Mucosa of rectum (tissue), 2 donors: ENCODE results near the gene OPTN.

Experiments used
- H3K27ac ChIP-seq, 2 donors: one replicate each; pipeline ENCODE4 v1.7.0; 2013; ENCODE audit warnings: inconsistent platforms in 2 of 2, low read depth in 2 of 2, low read length in 2 of 2
- H3K27me3 ChIP-seq, 2 donors: one replicate each; pipeline ENCODE4 v1.7.0; 2013; ENCODE audit warnings: low read length in 2 of 2; ENCODE audit not compliant: control insufficient read depth in 2 of 2, insufficient read depth in 2 of 2
- H3K36me3 ChIP-seq, 2 donors: one replicate each; pipeline ENCODE4 v1.7.0; 2013; ENCODE audit warnings: low read length in 2 of 2; ENCODE audit not compliant: control insufficient read depth in 2 of 2, insufficient read depth in 2 of 2
- H3K4me1 ChIP-seq, 2 donors: one replicate each; pipeline ENCODE4 v1.7.0; 2013; ENCODE audit warnings: low read length in 2 of 2, mild to moderate bottlenecking in 1 of 2; ENCODE audit not compliant: control insufficient read depth in 2 of 2, insufficient read depth in 2 of 2
- H3K4me3 ChIP-seq, 2 donors: one replicate each; pipeline ENCODE4 v1.7.0; 2013; ENCODE audit warnings: low read length in 2 of 2
- H3K9ac ChIP-seq, 2 donors: one replicate each; pipeline ENCODE4 v1.7.0; 2013; ENCODE audit warnings: low read length in 2 of 2, low read depth in 1 of 2, mild to moderate bottlenecking in 1 of 2
- H3K9me3 ChIP-seq, 2 donors: one replicate each; pipeline ENCODE4 v1.7.0; 2013; ENCODE audit warnings: low read length in 2 of 2; ENCODE audit not compliant: control insufficient read depth in 2 of 2
- donor health status: healthy.
- donor health status: Normal muscosa, but diverticular disease.

OPTN gene

GRCh38 chr10:13102002-13102794, 2.2 kb downstream of the OPTN start:
- peaks cover 5 to 24% of the 10 kb centered on the region in 2 donors for H3K4me1 ChIP-seq
- H3K4me3 ChIP-seq = peak overlapping the region; percentile 40 to 42
- peak overlapping the region; percentile 48 to 60 for H3K9ac ChIP-seq

GRCh38 chr10:13103554-13103953, 3.6 kb downstream of the OPTN start:
- Histone ChIP-seq H3K27me3 (no peaks in the 10 kb centered on the region), H3K4me1 (peaks cover 5 to 33% of the 10 kb centered on the region in 2 donors), H3K27ac (no peak overlapping the region)

More at GRCh38 chr10:13102002-13102794, 2.2 kb downstream of the OPTN start:
- Histone ChIP-seq H3K27me3 (no peaks in the 10 kb centered on the region), H3K36me3 (no peaks in the 10 kb centered on the region), H3K27ac (peak overlapping the region; percentile 29 to 47), H3K9me3 (no peaks in the 10 kb centered on the region)

GRCh38 chr10:13104697-13105096, 4.7 kb downstream of the OPTN start:
- H3K9me3 ChIP-seq = no peaks in the 10 kb centered on the region
- no peak overlapping the region for H3K4me3 ChIP-seq
- H3K27me3 ChIP-seq = no peaks in the 10 kb centered on the region
- peaks cover under 1 to 7% of the 10 kb centered on the region in 2 donors for H3K36me3 ChIP-seq
- H3K9ac ChIP-seq = no peak overlapping the region
- no peak overlapping the region for H3K27ac ChIP-seq
- H3K4me1 ChIP-seq = peaks cover 5 to 35% of the 10 kb centered on the region in 2 donors

More at GRCh38 chr10:13103554-13103953, 3.6 kb downstream of the OPTN start:
- Histone ChIP-seq H3K4me3 (no peak overlapping the region), H3K9ac (no peak overlapping the region), H3K36me3 (no peaks in the 10 kb centered on the region), H3K9me3 (no peaks in the 10 kb centered on the region)

GRCh38 chr10:13105184-13105583, 5.2 kb downstream of the OPTN start:
- no peak overlapping the region for H3K9ac ChIP-seq
- no peak overlapping the region for H3K27ac ChIP-seq
- no peaks in the 10 kb centered on the region for H3K9me3 ChIP-seq
- no peak overlapping the region for H3K4me3 ChIP-seq
- H3K36me3 ChIP-seq = peaks cover 5 to 11% of the 10 kb centered on the region in 2 donors
- no peaks in the 10 kb centered on the region for H3K27me3 ChIP-seq
- peaks cover 5 to 35% of the 10 kb centered on the region in 2 donors for H3K4me1 ChIP-seq

- Histone ChIP-seq H3K4me1 (peaks cover 3 to 32% of the 10 kb centered on the region in 2 donors), H3K36me3 (peaks cover 12 to 19% of the 10 kb centered on the region in 2 donors), H3K4me3 (no peak overlapping the region), H3K27me3 (no peaks in the 10 kb centered on the region), H3K27ac (peak overlapping the region; percentile 86 to 92), H3K9me3 (no peaks in the 10 kb centered on the region), H3K9ac (no peak overlapping the region)
These were observed 6.6 kb downstream of the OPTN start for GRCh38 chr10:13106387-13107045.

- H3K9me3 ChIP-seq = no peaks in the 10 kb centered on the region
- no peaks in the 10 kb centered on the region for H3K27me3 ChIP-seq
- no peak overlapping the region for H3K9ac ChIP-seq
- peaks cover 34 to 36% of the 10 kb centered on the region in 2 donors for H3K36me3 ChIP-seq
- H3K27ac ChIP-seq = no peak overlapping the region
- peaks cover 4 to 25% of the 10 kb centered on the region in 2 donors for H3K4me1 ChIP-seq
- no peak overlapping the region for H3K4me3 ChIP-seq
These were observed 10.9 kb downstream of the OPTN start for GRCh38 chr10:13110908-13111307.

- Histone ChIP-seq H3K27me3 (no peaks in the 10 kb centered on the region), H3K27ac (no peak overlapping the region), H3K4me3 (no peak overlapping the region), H3K9me3 (no peaks in the 10 kb centered on the region), H3K4me1 (peaks cover 7 to 20% of the 10 kb centered on the region in 2 donors), H3K9ac (no peak overlapping the region), H3K36me3 (peaks cover 41 to 55% of the 10 kb centered on the region in 2 donors)
These were observed 13.6 kb downstream of the OPTN start for GRCh38 chr10:13113544-13113943.

GRCh38 chr10:13115832-13116803, 16.2 kb downstream of the OPTN start:
- Histone ChIP-seq H3K4me3 (peak overlapping the region; percentile 20 to 48), H3K9ac (peak overlapping the region; percentile 38 to 49), H3K27ac (peak overlapping the region; percentile 88 to 94)

GRCh38 chr10:13117841-13118783, 18.1 kb downstream of the OPTN start:
- Histone ChIP-seq H3K9me3 (no peaks in the 10 kb centered on the region), H3K27ac (no peak overlapping the region), H3K4me3 (no peak overlapping the region), H3K36me3 (peaks cover 47 to 57% of the 10 kb centered on the region in 2 donors), H3K9ac (no peak overlapping the region), H3K4me1 (peaks cover 7 to 13% of the 10 kb centered on the region in 2 donors), H3K27me3 (no peaks in the 10 kb centered on the region)

More at GRCh38 chr10:13115832-13116803, 16.2 kb downstream of the OPTN start:
- Histone ChIP-seq H3K4me1 (peaks cover 7 to 13% of the 10 kb centered on the region in 2 donors), H3K27me3 (no peaks in the 10 kb centered on the region), H3K36me3 (peaks cover 43 to 52% of the 10 kb centered on the region in 2 donors), H3K9me3 (no peaks in the 10 kb centered on the region)
